Midbrain (tissue), 1 donor: ENCODE results near the gene ST13.
"Not testable (repeated sequence)": the region's sequence is repeated elsewhere in the genome, so short reads cannot be mapped to it uniquely, and the experiment has no call there.

ENCODE experiments used
- DNase-seq: peaks from one replicate; lab custom pipeline; 2025; lab: John Stamatoyannopoulos, UW

The ST13 gene

DNA sequence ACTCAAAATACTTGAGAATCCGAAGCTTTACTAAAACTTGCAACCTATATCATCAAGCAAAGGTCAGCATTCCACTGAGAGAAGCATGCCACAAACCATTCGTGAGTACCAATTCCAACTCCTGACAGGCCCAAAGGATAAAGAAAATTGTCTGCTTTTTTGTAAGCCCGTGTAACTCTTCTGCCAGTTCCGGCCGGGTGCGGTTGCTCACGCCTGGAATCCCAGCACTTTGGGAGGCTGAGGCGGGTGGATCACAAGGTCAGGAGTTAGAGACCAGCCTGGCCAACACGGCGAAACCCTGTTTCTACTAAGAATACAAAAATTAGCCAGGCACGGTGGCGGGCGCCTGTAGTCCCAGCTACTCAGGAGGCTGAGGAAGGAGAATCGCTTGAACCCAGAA lies 74.7 kb downstream of the ST13 start:
- not testable (repeated sequence) for DNase-seq
